ENCODE data around the gene RASGRF2.

GRCh38 chr5:80933036-80933435 is 27.1 kb upstream of the RASGRF2 start:
- TF ChIP-seq POLR2A (IDR thresholded peaks at IDR 0.05) = no peak
- TF ChIP-seq CTCF (IDR thresholded peaks at IDR 0.05) = no peak
